ENCODE results near the gene ZNF319. TPM values are rescaled to one million over a fixed set of nuclear protein-coding genes. Genes with fewer than 3 reads are reported as not detected.

Gene ZNF319
- total RNA-seq, 2 experiments from 2014 or later: 21.5 to 21.8 TPM

GRCh38 chr16:57955572-57956188 lies 44.8 kb downstream of the ZNF319 start:
- H3K27ac Mint-ChIP-seq: no peak overlapping the region
- H3K36me3 Mint-ChIP-seq: no peaks in the 10 kb centered on the region
- ATAC-seq (ENCODE audit: low read depth) (no peak), DNase-seq (no peak)
- no peaks in the 10 kb centered on the region for H3K4me1 Mint-ChIP-seq
- POLR2A ChIA-PET: no interaction called here
- no peaks in the 10 kb centered on the region for H3K9me3 Mint-ChIP-seq
- H3K27me3 Mint-ChIP-seq: no peaks in the 10 kb centered on the region
- H3K4me3 Mint-ChIP-seq: no peak overlapping the region

DNA sequence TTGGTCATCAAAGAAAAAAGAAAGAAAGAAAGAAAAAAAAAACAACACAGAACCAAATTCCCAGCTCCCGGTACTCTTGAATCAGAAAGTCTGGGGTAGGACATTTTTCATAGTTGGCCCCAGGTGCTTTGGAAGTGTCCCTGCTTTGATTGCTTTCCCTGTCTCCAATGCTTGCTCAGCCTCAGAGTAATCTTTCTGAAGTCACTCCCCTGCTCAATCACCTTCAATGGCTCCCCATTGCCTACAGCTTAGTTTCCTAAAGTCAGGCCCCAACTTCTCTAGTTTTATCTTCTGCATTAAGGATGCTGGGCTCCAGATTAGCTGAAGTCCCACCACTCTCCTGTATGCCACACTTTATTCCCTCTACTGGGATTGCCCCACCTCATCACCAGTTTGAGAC lies 46.6 kb downstream of the ZNF319 start:
- POLR2A ChIA-PET: no interaction called here
- H3K9me3 Mint-ChIP-seq: no peaks in the 10 kb centered on the region
- no peaks in the 10 kb centered on the region for H3K4me1 Mint-ChIP-seq
- no peaks in the 10 kb centered on the region for H3K36me3 Mint-ChIP-seq
- ATAC-seq (ENCODE audit: low read depth): no peak
- no peak overlapping the region for H3K4me3 Mint-ChIP-seq
- DNase-seq: no peak
- no peak overlapping the region for H3K27ac Mint-ChIP-seq
- H3K27me3 Mint-ChIP-seq: no peaks in the 10 kb centered on the region

GRCh38 chr16:57952909-57953308 lies 47.6 kb downstream of the ZNF319 start:
- Mint-ChIP-seq H3K9me3 (no peaks in the 10 kb centered on the region), H3K4me1 (no peaks in the 10 kb centered on the region), H3K27ac (no peak overlapping the region), H3K27me3 (no peaks in the 10 kb centered on the region), H3K4me3 (no peak overlapping the region), H3K36me3 (no peaks in the 10 kb centered on the region)
- POLR2A ChIA-PET: no interaction called here
- DNase-seq (no peak), ATAC-seq (ENCODE audit: low read depth) (no peak)

DNA sequence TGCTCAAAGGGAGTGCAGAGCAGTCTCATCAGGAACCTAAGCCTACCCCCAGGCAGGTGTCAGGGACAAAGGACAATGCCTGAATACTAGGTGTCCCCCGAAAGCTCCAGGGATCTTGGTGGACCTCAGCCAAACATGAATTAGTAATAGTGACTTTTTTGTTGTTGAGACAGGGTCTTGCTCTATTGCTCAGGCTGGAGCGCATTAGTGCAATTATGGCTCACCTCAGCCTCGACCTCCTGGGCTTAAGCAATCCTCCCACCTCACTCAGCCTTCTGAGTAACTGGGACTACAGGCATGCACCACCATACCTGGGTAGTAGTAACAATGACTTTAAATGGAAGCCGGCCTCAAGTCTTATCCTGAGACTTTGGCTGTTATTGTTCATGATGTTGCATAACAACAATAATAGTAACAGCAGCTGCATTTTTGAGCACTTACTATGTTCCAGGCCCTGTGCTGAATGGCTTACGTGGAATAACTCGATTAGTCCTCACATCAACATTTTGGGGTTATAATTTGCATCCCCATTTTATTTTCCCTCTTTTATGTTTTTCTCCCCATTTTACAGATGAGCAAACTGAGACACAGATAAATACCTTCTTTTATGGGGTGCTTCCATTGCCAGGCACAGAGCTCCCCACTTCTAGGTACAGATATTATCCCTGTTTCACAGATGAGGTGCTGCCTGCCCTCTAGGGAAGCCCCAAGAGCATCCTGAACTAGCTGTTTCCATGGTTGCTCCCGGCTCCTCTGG lies 49.1 kb downstream of the ZNF319 start:
- H3K27ac Mint-ChIP-seq: no peak overlapping the region
- H3K4me3 Mint-ChIP-seq: no peak overlapping the region
- no peaks in the 10 kb centered on the region for H3K36me3 Mint-ChIP-seq
- ATAC-seq (ENCODE audit: low read depth): no peak
- no peaks in the 10 kb centered on the region for H3K4me1 Mint-ChIP-seq
- no peaks in the 10 kb centered on the region for H3K9me3 Mint-ChIP-seq
- no peak for DNase-seq
- no peaks in the 10 kb centered on the region for H3K27me3 Mint-ChIP-seq
- POLR2A ChIA-PET: no interaction called here

- DNase-seq (no peak), ATAC-seq (ENCODE audit: low read depth) (no peak)
- Mint-ChIP-seq H3K36me3 (no peaks in the 10 kb centered on the region), H3K27me3 (no peaks in the 10 kb centered on the region), H3K27ac (no peak overlapping the region), H3K4me3 (no peak overlapping the region), H3K4me1 (no peaks in the 10 kb centered on the region), H3K9me3 (no peaks in the 10 kb centered on the region)
- POLR2A ChIA-PET: no interaction called here
Observed at GRCh38 chr16:57950382-57950781, 50.1 kb downstream of the ZNF319 start.

DNA sequence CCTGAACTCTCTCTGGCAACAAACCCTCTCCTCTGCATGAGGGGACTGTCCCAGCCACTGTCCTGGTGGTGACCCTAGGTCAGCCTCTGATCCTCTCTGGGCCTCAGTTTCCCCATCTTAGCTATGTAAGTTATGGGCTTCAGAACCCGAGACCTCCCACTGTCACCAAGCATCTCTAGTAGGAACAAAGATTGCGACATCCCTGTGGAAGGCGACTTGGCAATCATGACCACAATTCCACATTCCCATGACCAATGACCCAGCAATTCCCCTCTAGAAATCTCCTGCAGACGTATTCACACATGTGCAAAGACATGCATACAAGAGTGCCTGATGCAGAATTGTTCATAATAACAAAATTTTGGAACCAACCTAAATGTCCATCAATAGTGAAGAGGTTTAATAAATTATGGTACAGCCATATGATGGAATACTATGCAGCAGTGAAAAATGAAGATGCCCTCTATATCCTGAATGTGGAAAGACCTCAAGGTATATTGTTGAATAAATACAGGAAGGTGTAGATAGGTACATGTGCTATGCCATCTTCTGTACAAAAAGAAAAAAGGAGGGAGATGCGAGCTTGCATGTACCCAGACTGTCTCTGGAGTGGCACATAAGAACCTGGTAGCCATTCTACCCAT lies 50.8 kb downstream of the ZNF319 start:
- no peaks in the 10 kb centered on the region for H3K9me3 Mint-ChIP-seq
- no peak overlapping the region for H3K27ac Mint-ChIP-seq
- H3K27me3 Mint-ChIP-seq: no peaks in the 10 kb centered on the region
- H3K4me1 Mint-ChIP-seq: no peaks in the 10 kb centered on the region
- ATAC-seq (ENCODE audit: low read depth) (no peak), DNase-seq (no peak)
- POLR2A ChIA-PET: no interaction called here
- H3K4me3 Mint-ChIP-seq: no peak overlapping the region
- H3K36me3 Mint-ChIP-seq: no peaks in the 10 kb centered on the region

GRCh38 chr16:57949013-57949412 lies 51.5 kb downstream of the ZNF319 start:
- no peak for DNase-seq
- no peak for ATAC-seq (ENCODE audit: low read depth)
- Mint-ChIP-seq H3K4me1 (no peaks in the 10 kb centered on the region), H3K27me3 (no peaks in the 10 kb centered on the region), H3K9me3 (no peaks in the 10 kb centered on the region), H3K27ac (no peak overlapping the region), H3K36me3 (no peaks in the 10 kb centered on the region), H3K4me3 (no peak overlapping the region)
- POLR2A ChIA-PET: no interaction called here

DNA sequence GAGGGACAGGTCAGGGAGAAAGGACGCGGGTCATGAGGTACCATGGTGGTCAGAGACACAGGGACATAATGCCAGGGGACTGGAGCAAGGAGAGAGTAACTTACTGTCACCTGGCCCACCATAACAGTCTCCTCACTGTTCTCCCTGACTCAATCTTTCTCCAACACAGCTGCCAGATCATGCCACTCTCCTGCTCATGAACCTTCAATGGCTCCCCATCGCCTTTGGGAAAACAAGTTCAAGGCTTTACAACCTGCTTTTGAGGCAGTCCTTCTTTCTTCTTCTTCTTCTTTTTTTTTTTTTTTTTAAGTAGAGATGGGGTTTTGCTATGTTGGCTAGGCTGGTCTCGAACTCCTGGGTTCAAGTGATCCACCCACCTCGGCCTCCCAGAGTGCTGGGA lies 52.4 kb downstream of the ZNF319 start:
- Mint-ChIP-seq H3K4me3 (no peak overlapping the region), H3K27me3 (peaks cover 3% of the 10 kb centered on the region), H3K36me3 (no peaks in the 10 kb centered on the region), H3K4me1 (no peaks in the 10 kb centered on the region), H3K9me3 (no peaks in the 10 kb centered on the region), H3K27ac (no peak overlapping the region)
- POLR2A ChIA-PET: no interaction called here
- ATAC-seq (ENCODE audit: low read depth) (no peak), DNase-seq (no peak)

- ATAC-seq (ENCODE audit: low read depth) (no peak), DNase-seq (no peak)
- H3K4me3 Mint-ChIP-seq: no peak overlapping the region
- POLR2A ChIA-PET: no interaction called here
- H3K27me3 Mint-ChIP-seq: peaks cover 3% of the 10 kb centered on the region
- no peaks in the 10 kb centered on the region for H3K4me1 Mint-ChIP-seq
- H3K9me3 Mint-ChIP-seq: no peaks in the 10 kb centered on the region
- no peaks in the 10 kb centered on the region for H3K36me3 Mint-ChIP-seq
- no peak overlapping the region for H3K27ac Mint-ChIP-seq
Observed at GRCh38 chr16:57947261-57947660, 53.2 kb downstream of the ZNF319 start.

GRCh38 chr16:57946181-57946801 lies 54.2 kb downstream of the ZNF319 start:
- H3K4me1 Mint-ChIP-seq: no peaks in the 10 kb centered on the region
- no peak for DNase-seq
- H3K9me3 Mint-ChIP-seq: no peaks in the 10 kb centered on the region
- H3K4me3 Mint-ChIP-seq: no peak overlapping the region
- no peak for ATAC-seq (ENCODE audit: low read depth)
- H3K27ac Mint-ChIP-seq: no peak overlapping the region
- POLR2A ChIA-PET: no interaction called here
- H3K36me3 Mint-ChIP-seq: no peaks in the 10 kb centered on the region
- H3K27me3 Mint-ChIP-seq: peaks cover 3% of the 10 kb centered on the region

DNA sequence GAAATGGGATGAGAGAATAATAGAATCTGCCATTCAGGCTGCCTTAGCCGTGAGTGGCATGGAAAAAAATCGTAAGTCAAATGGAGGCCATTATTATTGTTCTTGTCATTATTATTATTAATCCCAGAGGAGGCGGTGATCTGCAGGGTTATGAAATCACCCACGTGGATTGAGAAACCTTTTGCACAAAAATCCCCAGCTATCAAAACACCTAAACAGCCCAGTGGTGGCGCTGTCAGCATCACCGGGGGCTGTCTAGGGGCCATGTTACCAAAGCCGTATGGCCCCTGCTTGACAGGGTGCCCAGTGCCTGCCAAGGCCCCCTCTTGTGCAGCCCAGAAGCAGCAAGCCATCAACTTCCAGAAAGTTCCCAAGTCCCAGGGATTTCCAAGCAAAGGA lies 54.7 kb downstream of the ZNF319 start:
- POLR2A ChIA-PET: no interaction called here
- H3K4me3 Mint-ChIP-seq: no peak overlapping the region
- no peak for DNase-seq
- H3K36me3 Mint-ChIP-seq: no peaks in the 10 kb centered on the region
- peaks cover 5% of the 10 kb centered on the region for H3K27me3 Mint-ChIP-seq
- no peaks in the 10 kb centered on the region for H3K4me1 Mint-ChIP-seq
- ATAC-seq (ENCODE audit: low read depth): no peak
- H3K27ac Mint-ChIP-seq: no peak overlapping the region
- no peaks in the 10 kb centered on the region for H3K9me3 Mint-ChIP-seq

- Mint-ChIP-seq H3K4me1 (no peaks in the 10 kb centered on the region), H3K36me3 (no peaks in the 10 kb centered on the region), H3K27me3 (peaks cover 5% of the 10 kb centered on the region), H3K4me3 (no peak overlapping the region), H3K27ac (no peak overlapping the region), H3K9me3 (no peaks in the 10 kb centered on the region)
- POLR2A ChIA-PET: no interaction called here
- ATAC-seq (ENCODE audit: low read depth): no peak
- no peak for DNase-seq
Observed at GRCh38 chr16:57944970-57945739, 55.3 kb downstream of the ZNF319 start.

Measured in activated naive CD8-positive, alpha-beta T cell treated with anti-CD3 and anti-CD28 coated beads, Interleukin-2, amount 10 ng/mL, durations not matched to agents 7 days and 5 days (primary cell).